Motor neuron (in vitro differentiated cells): ENCODE measurements around the gene F7. TPM values are rescaled to one million over a fixed set of nuclear protein-coding genes. Genes with fewer than 3 reads are reported as not detected.

ENCODE experiments used
- ATAC-seq, 8 experiments: fragments of 200-7000 bp; cut with Tn5 transposase; replicated peaks in 6 of 8; 2 replicates each; pipeline ENCODE4 v1.8.0; 2021; ENCODE audit warnings: mild to moderate bottlenecking in 8 of 8, moderate library complexity in 8 of 8
- H3K27ac ChIP-seq, 2 donors: fragments of 250-450 bp; sonication (Bioruptor Pico); 2 replicates each; pipeline ENCODE4 v1.9.0; 2021; ENCODE audit warnings: antibody characterized with exemption in 2 of 2, mild to moderate bottlenecking in 2 of 2, moderate library complexity in 1 of 2
- H3K4me1 ChIP-seq, 2 donors: fragments of 250-450 bp; sonication (Bioruptor Pico); replicated peaks in 1 of 2; 2 replicates each; pipeline ENCODE4 v1.6.1; 2021; ENCODE audit warnings: antibody characterized with exemption in 2 of 2, mild to moderate bottlenecking in 2 of 2, moderate library complexity in 1 of 2
- H3K4me3 ChIP-seq, 5 donors: fragments of 250-450 bp; sonication (Bioruptor Pico); 2 replicates each; pipeline ENCODE4 v1.9.0; 2021; ENCODE audit warnings: antibody characterized with exemption in 5 of 5, mild to moderate bottlenecking in 5 of 5, moderate library complexity in 4 of 5
- WGBS, 10 experiments: fragments of 450-650 bp; shearing (Covaris generic); methylation state at CpG; one replicate each; pipeline ENCODE4 v1.0.0; 2022; 5-methylcytosine and 5-hydroxymethylcytosine counted together
- in situ Hi-C, 9 experiments: fragments of 400-800 bp; cut with MboI; loops; one replicate each; pipeline ENCODE4 v1.15.0; 2021; ENCODE audit warnings: low sequenced_read_pairs in 9 of 9, low pct_unique_long_range_greater_than_20kb in 2 of 9; ENCODE audit not compliant: unreplicated experiment in 9 of 9
- total RNA-seq, 8 experiments: library from RNA; unstranded; fragments of 300-600 nt; gene quantifications; 2 replicates each; pipeline versions ENCODE4 v1.2.3 to v1.2.4, GENCODE V29; 2022

The F7 gene
- total RNA-seq, 8 experiments from 2014 or later, result 0.14 to 0.76 (median 0.28) TPM

DNA sequence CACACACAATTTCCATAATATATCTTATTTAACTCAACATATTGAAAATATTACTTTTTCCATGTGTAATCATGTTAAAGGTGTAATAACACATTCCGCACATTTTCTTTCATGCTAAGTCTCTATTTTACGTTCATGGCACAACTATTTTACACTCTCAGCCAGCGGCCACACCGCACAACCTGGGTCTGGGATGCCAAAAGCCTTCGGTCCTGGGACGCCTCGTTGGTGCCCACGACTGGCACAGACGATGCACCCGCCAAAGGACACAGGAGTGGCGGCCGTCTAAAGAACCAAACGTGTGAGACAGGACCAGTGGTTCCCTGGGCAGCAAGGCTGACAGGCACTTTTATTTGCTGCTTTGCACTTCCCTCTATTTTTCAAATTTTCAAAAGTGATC, 42.8 kb downstream of the F7 start:
- in situ Hi-C loops, result no loop called here
- 44 to 100% (median 87%) methylated on average over 2 to 8 of the region's 13 CpGs; no CpG with 5 or more reads in 2 of the 10 experiments for WGBS, 10 experiments
- Histone ChIP-seq H3K4me1 (peaks cover 0 to 11% of the 10 kb centered on the region in 2 donors), H3K4me3 (no peak overlapping the region), H3K27ac (no peak overlapping the region)
- ATAC-seq, result no peak

DNA sequence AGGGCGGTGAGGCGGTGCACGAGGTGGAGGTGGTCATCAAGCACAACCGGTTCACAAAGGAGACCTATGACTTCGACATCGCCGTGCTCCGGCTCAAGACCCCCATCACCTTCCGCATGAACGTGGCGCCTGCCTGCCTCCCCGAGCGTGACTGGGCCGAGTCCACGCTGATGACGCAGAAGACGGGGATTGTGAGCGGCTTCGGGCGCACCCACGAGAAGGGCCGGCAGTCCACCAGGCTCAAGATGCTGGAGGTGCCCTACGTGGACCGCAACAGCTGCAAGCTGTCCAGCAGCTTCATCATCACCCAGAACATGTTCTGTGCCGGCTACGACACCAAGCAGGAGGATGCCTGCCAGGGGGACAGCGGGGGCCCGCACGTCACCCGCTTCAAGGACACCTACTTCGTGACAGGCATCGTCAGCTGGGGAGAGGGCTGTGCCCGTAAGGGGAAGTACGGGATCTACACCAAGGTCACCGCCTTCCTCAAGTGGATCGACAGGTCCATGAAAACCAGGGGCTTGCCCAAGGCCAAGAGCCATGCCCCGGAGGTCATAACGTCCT, 43.4 kb downstream of the F7 start:
- WGBS, 10 experiments, result 50 to 95% (median 94%) methylated on average over 1 to 26 of the region's 38 CpGs; no CpG with 5 or more reads in 5 of the 10 experiments
- ATAC-seq, result no peak
- peaks cover 0 to 11% of the 10 kb centered on the region in 2 donors for H3K4me1 ChIP-seq
- H3K4me3 ChIP-seq, result no peak overlapping the region
- no peak overlapping the region for H3K27ac ChIP-seq
- in situ Hi-C loops, result no loop called here

DNA sequence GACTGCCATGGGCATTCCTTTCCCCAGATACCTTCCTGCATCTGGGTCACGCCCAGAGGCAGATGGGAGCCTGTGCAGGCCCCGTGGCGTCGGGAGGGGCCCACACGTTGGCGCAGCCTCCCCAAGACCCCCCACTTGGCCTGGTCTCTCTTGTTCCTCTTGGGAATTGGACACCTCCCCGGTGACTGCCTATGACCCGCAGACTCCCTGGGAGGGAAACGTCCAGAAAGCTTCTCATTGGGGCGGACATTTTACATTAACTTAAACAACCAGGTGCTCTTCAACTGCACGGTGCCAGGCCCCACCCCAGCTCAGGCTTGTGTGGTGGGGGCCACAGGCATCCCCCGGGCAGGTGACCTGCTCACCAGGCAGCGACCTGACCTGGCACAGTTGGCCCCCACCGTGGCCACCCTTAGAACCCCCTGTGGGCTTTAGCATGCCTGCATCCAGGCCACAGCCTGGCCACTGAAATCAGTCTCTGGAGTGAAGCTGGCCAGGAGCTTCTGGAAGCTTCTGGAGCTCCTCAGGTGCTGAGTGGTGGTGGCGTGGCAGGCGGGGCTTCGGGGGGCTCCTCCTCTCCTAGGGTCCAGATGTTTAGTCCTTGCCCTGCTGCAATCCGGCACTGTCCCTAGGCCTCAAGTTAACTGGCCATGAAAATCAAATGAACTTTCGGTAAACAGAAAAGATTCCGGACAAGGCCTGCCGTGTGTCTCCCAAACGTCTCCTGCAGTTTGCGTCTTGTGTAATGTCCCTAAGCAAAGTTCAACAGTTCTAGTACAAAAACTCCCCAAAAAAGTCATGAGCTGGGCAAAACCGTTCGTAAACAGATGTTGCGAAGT, 44.3 kb downstream of the F7 start:
- H3K4me3 ChIP-seq, result no peak overlapping the region
- peaks cover 3 to 17% of the 10 kb centered on the region in 2 donors for H3K4me1 ChIP-seq
- WGBS, 10 experiments, result 76 to 100% (median 81%) methylated on average over 1 to 9 of the region's 26 CpGs; no CpG with 5 or more reads in 6 of the 10 experiments
- in situ Hi-C loops, result no loop called here
- ATAC-seq, result no peak
- no peak overlapping the region for H3K27ac ChIP-seq

DNA sequence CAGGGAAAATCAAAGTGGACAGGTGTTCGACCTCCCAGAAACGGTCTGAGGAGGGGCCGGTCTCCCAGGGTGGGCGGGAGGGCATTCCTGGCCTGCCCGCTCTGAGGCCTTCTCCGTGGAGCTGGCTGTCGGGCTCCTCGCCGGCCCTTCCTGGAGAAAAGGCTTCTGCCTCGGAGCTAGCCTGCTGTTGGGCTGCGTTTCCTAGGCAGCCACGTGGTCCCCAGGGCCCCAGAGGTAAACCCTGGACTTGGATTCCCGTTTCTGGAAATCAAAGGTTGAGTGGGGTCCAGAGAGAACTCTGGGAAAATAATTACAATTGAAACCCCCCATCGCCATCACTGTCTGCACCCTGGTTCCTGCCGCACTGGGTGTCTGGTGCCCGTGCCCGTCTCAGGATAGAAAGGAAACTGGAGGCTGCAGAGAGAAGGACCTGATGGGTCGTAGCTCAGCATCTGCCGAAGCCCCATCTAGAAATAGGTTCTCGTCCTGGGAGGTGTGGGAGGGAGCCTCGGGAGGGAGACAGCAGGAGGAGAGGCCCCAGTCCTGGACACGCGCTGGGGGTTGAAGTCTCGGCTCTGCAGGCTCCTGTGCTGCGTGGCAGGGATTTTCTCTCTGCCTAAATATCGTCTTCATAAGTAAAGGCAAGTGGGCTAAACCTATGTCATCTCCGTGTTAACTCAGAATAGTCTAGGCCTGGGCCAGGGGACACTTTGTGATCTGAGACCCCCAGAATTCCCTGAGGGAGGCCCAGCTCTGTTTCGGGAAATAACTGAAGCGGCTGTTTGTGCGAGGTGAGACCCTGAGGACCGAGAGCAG, 45.2 kb downstream of the F7 start:
- peaks cover 3 to 17% of the 10 kb centered on the region in 2 donors for H3K4me1 ChIP-seq
- ATAC-seq, result no peak
- WGBS, 10 experiments, result 40 to 90% (median 80%) methylated on average over 1 to 4 of the region's 31 CpGs; no CpG with 5 or more reads in 3 of the 10 experiments
- in situ Hi-C loops, result no loop called here
- H3K4me3 ChIP-seq, result no peak overlapping the region
- no peak overlapping the region for H3K27ac ChIP-seq

DNA sequence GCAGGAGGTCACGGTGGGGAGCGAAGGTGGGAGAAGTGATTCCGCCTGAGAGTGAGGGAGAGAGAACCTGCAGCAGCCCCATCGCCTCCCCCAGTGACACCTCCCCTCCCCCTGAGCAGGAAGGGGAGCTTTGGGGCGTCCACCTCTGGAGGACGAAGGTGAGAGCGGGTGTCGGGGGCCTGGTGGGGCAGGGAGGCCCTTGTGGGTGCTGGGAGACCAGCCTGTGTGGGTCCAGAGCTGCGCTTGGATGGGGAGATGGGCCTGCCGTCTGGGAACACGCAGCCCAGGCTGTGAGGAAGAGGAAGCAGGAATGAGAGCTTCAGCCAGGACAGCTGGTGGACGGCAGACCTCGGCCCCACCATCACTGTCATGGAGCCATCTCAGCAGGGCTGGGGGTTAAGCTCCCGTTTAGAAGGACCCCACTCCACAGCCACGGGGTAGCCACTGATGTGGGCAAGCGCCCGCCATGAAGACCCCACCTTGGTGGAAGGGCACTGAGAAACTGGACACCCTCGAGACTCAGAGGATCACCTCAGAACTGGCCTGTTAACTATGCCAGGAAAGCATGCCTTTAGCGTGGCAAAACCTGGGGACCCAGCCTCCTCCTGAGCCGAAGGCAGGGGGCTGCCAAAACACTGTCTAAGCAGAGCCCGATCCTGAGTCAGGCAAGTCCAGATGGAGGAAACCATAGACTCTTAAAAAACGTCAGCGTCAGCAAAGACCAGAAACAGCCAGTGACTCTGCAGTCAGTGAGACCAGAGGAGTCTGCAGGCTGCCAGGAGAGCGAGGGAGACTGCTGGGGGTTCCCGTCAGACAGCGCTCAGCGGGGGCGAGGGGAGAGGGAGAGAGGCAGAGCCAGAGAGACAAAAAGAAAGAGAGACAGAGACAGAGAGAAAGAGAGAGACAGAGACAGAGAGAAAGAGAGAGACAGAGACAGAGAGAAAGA, 46.4 kb downstream of the F7 start:
- H3K27ac ChIP-seq, result no peak overlapping the region
- in situ Hi-C loops, result no loop called here
- H3K4me1 ChIP-seq, result peaks cover 3 to 17% of the 10 kb centered on the region in 2 donors
- no peak overlapping the region for H3K4me3 ChIP-seq
- 12 to 78% (median 51%) methylated on average over 2 to 9 of the region's 28 CpGs; no CpG with 5 or more reads in 2 of the 10 experiments for WGBS, 10 experiments
- ATAC-seq, result peak in 4 of 8 experiments; percentile 2 to 41 (median 10)

DNA sequence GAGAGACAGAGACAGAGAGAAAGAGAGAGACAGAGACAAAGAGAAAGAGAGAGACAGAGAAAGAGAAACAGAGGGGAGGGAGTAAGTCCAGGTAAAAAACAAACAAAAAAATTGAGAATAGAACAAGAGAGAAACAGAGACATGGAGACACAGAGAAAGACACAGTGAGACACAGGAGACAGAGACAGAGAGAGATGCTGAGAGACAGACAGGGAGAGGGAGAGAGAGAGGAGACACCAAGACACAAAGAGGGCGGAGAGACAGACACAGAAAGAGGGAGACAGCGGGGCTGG, 47.0 kb downstream of the F7 start:
- peaks cover 3 to 17% of the 10 kb centered on the region in 2 donors for H3K4me1 ChIP-seq
- WGBS, 10 experiments, result 30 to 100% (median 46%) methylated on average over 1 to 2 of the region's 2 CpGs; no CpG with 5 or more reads in 2 of the 10 experiments
- H3K27ac ChIP-seq, result no peak overlapping the region
- peak in 2 of 8 experiments; percentile 9 to 18 for ATAC-seq
- in situ Hi-C loops, result no loop called here
- no peak overlapping the region for H3K4me3 ChIP-seq

DNA sequence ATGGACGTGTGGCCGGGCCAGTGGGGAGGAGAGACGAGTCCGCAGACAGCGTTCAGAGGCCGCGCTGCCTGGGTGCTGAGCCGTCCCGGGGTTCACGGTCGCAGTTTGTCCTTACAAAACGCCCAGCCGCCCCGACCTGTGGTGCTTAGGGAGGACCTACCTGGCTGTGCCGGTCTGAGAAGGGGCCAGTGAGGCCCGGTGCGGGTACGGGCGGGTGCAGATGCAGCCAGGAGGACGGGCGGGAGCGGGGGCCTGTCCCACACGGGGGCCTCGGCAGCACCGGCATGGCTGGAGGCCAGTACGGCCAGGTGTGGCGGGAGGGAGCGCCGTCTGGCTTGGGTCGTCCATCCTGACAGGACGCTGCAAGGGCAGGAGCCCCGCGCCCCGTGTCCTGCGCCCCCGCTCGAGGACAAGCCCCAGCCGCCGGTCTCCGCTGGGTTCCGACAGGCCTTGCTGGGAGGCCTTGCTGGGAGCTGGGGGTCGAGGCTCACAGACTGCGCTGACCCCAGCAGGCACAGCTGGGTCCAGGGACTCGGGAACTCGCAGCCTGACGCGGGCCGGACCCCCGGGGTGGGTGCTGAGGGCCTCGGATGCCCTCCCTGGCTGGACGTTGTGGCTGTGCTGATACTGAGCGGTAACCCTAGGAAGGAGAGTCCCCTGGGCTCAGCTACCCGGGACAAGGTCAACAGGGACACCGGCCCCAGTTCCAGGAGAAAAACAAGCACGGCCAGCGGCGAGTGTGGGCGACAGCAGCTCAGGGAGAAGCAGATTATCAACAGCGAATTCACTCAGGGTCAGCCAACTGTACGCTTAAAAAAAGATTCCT, 47.6 kb downstream of the F7 start:
- peak; percentile 11 to 74 (median 68) for ATAC-seq
- WGBS, 10 experiments, result 0 to 70% (median 31%) methylated on average over 1 to 12 of the region's 60 CpGs
- Histone ChIP-seq H3K4me1 (peaks cover 3 to 17% of the 10 kb centered on the region in 2 donors), H3K4me3 (peak overlapping the region; percentile 21 to 36 (median 30)), H3K27ac (peak overlapping the region in 1 of 2 donors; percentile 83)
- in situ Hi-C loops, result no loop called here

DNA sequence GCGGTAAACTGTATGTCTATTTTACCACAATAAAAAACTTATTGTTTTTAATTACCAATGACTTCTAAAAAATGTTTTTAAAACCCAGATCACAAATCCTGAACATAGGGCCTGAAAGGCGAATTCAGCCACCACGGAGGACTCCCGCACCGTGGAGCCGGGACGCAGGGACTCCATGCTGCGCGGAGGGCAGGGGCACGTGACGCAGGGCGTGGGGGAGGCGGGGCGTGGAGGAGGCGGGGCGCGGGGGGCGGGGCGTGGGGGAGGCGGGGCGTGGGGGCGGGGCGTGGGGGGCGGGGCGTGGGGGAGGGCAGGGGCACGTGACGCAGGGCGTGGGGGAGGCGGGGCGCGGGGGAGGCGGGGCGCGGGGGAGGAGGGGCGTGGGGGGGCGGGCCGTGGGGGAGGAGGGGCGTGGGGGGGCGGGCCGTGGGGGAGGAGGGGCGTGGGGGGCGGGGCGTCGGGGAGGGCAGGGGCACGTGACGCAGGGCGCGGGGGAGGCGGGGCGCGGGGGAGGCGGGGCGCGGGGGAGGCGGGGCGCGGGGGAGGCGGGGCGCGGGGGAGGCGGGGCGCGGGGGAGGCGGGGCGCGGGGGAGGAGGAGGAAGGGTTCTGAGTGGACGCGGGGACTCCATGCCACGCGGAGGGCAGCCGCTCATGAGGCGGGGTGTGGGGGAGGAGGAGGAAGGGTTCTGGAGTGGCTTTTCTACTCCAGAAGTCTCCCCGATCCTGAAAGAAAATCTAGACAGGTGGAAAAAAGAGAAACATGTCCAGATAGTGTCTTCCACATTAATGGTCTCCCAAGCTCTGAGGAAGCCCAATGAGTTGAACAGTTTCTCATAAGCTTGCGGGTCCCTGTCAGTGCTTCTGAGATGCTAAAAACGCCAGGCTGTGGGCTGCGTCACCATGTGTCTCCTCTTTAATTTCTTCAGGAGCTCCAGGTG, 48.5 kb downstream of the F7 start:
- Histone ChIP-seq H3K4me1 (peaks cover 3 to 17% of the 10 kb centered on the region in 2 donors), H3K4me3 (peak overlapping the region; percentile 23 to 36 (median 30)), H3K27ac (peak overlapping the region in 1 of 2 donors; percentile 83)
- in situ Hi-C loops, result no loop called here
- 0 to 40% (median 20%) methylated on average over 1 of the region's 76 CpGs; no CpG with 5 or more reads in 6 of the 10 experiments for WGBS, 10 experiments
- peak; percentile 47 to 82 (median 76) for ATAC-seq

DNA sequence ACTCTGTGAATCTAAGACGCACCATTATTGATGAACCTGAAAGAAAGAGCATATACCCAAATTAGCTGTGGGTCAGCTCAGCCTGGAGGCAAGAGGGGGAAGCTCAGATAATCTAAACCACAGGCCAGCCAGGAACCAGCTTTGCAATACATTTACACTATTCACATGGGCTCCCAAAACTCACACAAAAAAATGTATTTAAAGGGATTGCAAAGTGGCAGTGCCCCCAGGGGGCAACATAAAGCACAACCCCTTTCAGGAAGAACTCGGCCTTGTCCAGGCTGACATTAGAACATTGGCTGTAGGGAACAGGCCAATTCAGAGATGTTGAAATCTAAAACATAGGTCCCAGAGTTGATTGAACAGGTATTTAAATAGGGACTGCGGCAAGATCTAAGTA, 49.6 kb downstream of the F7 start:
- WGBS, 10 experiments, result 57 to 100% (median 92%) methylated on average over 1 to 3 of the region's 3 CpGs; no CpG with 5 or more reads in 3 of the 10 experiments
- Histone ChIP-seq H3K27ac (no peak overlapping the region), H3K4me1 (peaks cover 3 to 17% of the 10 kb centered on the region in 2 donors), H3K4me3 (no peak overlapping the region)
- in situ Hi-C loops, result no loop called here
- ATAC-seq, result no peak

DNA sequence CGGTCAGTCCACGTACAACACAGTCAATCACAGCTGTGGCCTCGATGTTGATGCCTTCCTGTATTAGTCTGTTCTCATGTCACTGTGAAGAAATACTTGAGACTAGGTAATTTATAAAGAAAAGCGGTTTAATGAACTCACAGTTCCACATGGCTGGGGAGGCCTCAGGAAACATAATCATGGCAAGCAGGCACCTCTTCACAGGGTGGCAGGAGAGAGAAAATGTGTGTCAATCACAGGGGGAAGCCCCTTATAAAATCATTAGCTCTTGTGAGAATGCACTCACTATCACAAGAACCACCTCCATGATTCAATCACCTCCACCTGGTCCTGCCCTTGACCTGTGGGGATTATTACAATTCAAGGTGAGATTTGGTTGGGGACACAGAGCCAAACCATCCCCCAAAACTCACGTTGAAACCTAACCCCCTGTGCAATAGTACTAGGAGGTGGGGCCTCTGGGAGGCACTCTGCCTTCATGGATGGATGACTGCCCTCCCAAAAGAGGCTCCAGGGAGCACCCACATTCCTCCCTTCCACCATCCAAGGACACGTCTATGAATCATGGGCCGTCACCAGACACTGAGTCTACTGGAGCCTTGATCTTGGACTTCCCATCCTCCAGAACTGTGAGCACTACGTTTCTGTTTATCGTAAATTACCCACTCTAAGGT, 50.5 kb downstream of the F7 start:
- in situ Hi-C loops, result no loop called here
- no peak for ATAC-seq
- 75 to 100% (median 94%) methylated on average over 1 to 6 of the region's 9 CpGs; no CpG with 5 or more reads in 2 of the 10 experiments for WGBS, 10 experiments

More for the DNA sequence above, 50.5 kb downstream of the F7 start:
- Histone ChIP-seq H3K4me3 (no peak overlapping the region), H3K4me1 (peaks cover 3 to 18% of the 10 kb centered on the region in 2 donors), H3K27ac (no peak overlapping the region)
